Caco-2 (cell line): ENCODE data around the gene ZBTB16. TPM values are rescaled to one million over a fixed set of nuclear protein-coding genes. Genes with fewer than 3 reads are reported as not detected.

Source experiments
- BruUV-seq: library from RNA; stranded (reverse); fragments of 400-500 nt; replicated peaks from 2 replicates; lab custom pipeline; 2021; lab: Mats Ljungman, UMichigan
- CTCF ChIA-PET: fragments of 300-600 bp; sonication (Branson Sonifier 250); formaldehyde crosslinking; loops from one replicate; lab custom pipeline; 2022; ENCODE audit warnings: antibody characterized with exemption; lab: Charles Lee
- POLR2A ChIA-PET: fragments of 300-600 bp; sonication (Branson Sonifier 250); formaldehyde crosslinking; loops from one replicate; lab custom pipeline; 2022; ENCODE audit warnings: antibody characterized with exemption; lab: Charles Lee
- DNase-seq, 2 experiments: peaks; one replicate each; pipeline versions ENCODE4 v3.0.0 to v3.0.0-alpha.2; 2020 to 2022
- H3K27me3 ChIP-seq: replicated peaks from 2 replicates; pipeline ENCODE4 v1.6.0; 2011; ENCODE audit warnings: low read length; ENCODE audit not compliant: control insufficient read depth, insufficient read depth
- H3K36me3 ChIP-seq: 2 replicates; pipeline ENCODE4 v1.5.1; 2011; ENCODE audit warnings: low read length; ENCODE audit not compliant: control insufficient read depth, insufficient read depth
- H3K4me1 ChIP-seq: fragments of 250-450 bp; sonication (Bioruptor Pico); 2 replicates; pipeline ENCODE4 v1.5.1; 2020; ENCODE audit warnings: mild to moderate bottlenecking
- H3K4me3 ChIP-seq: 2 replicates; pipeline ENCODE4 v1.5.1; 2011; ENCODE audit warnings: low read depth, mild to moderate bottlenecking, control low read depth, low read length
- H3K9me3 ChIP-seq: fragments of 250-450 bp; sonication (Bioruptor Pico); 2 replicates; pipeline ENCODE4 v1.5.1; 2020; ENCODE audit warnings: mild to moderate bottlenecking, moderate library complexity
- H3K27ac Mint-ChIP-seq: one replicate; pipeline ENCODE4 v1.8.0; 2022; ENCODE audit warnings: mixed read lengths; ENCODE audit not compliant: unreplicated experiment
- H3K27me3 Mint-ChIP-seq: one replicate; pipeline ENCODE4 v1.8.0; 2022; ENCODE audit warnings: mixed read lengths; ENCODE audit not compliant: insufficient read depth, unreplicated experiment
- H3K36me3 Mint-ChIP-seq: one replicate; pipeline ENCODE4 v1.8.0; 2022; ENCODE audit warnings: mild to moderate bottlenecking, mixed read lengths; ENCODE audit not compliant: insufficient read depth, unreplicated experiment
- H3K4me1 Mint-ChIP-seq: one replicate; pipeline ENCODE4 v1.8.0; 2022; ENCODE audit warnings: low read depth, mixed read lengths; ENCODE audit not compliant: unreplicated experiment
- H3K4me3 Mint-ChIP-seq: one replicate; pipeline ENCODE4 v1.8.0; 2022; ENCODE audit warnings: mild to moderate bottlenecking, moderate library complexity, mixed read lengths; ENCODE audit not compliant: unreplicated experiment
- H3K9me3 Mint-ChIP-seq: one replicate; pipeline ENCODE4 v1.8.0; 2022; ENCODE audit warnings: mixed read lengths; ENCODE audit not compliant: unreplicated experiment
- CTCF ChIP-seq, 2 experiments: fragments of 200-600 bp in 1 of 2; IDR thresholded peaks; 1 replicate in 1 of 2; 2 replicates in 1 of 2; pipeline versions ENCODE4 v1.5.1 to v1.8.0; 2011 to 2022; ENCODE audit warnings: antibody characterized with exemption in 1 of 2, control low read depth in 1 of 2, inconsistent platforms in 1 of 2, low read depth in 1 of 2, low read length in 1 of 2, mild to moderate bottlenecking in 1 of 2, moderate library complexity in 1 of 2; ENCODE audit not compliant: insufficient read depth in 1 of 2, severe bottlenecking in 1 of 2, unreplicated experiment in 1 of 2
- intact Hi-C: fragments of 100-400 bp; cut with micrococcal nuclease; formaldehyde crosslinking; loops from one replicate; pipeline ENCODE4 v1.10.0; 2022; ENCODE audit not compliant: unreplicated experiment
- total RNA-seq: library from RNA; stranded (reverse); gene quantifications from 2 replicates; pipeline ENCODE4 v1.2.3, GENCODE V29; 2022

Gene ZBTB16
- total RNA-seq, 1 experiment from 2014 or later: 12.7 TPM

- H3K27me3 Mint-ChIP-seq: no peaks in the 10 kb centered on the region
- Histone ChIP-seq H3K9me3 (no peaks in the 10 kb centered on the region), H3K4me3 (no peak overlapping the region), H3K4me1 (peaks cover 54% of the 10 kb centered on the region), H3K27me3 (no peaks in the 10 kb centered on the region), H3K36me3 (no peaks in the 10 kb centered on the region)
- no peak overlapping the region for H3K4me3 Mint-ChIP-seq
- H3K4me1 Mint-ChIP-seq: peaks cover 17% of the 10 kb centered on the region
- intact Hi-C loops: no loop called here
- peaks cover 3% of the 10 kb centered on the region for H3K36me3 Mint-ChIP-seq
- ChIA-PET POLR2A (no interaction called here), CTCF (no interaction called here)
- no TSS peak for BruUV-seq
- TF ChIP-seq CTCF (IDR thresholded peaks at IDR 0.05; ENCODE audit: insufficient read depth in 1 of 2, low read depth in 1 of 2, low read length in 1 of 2, severe bottlenecking in 1 of 2, unreplicated experiment in 1 of 2): no peak
- no peak overlapping the region for H3K27ac Mint-ChIP-seq
- DNase-seq: no peak
- no peaks in the 10 kb centered on the region for H3K9me3 Mint-ChIP-seq
These were observed 155.9 kb downstream of the ZBTB16 start for GRCh38 chr11:114215428-114215827.

GRCh38 chr11:114215871-114216795, 156.6 kb downstream of the ZBTB16 start:
- BruUV-seq: no TSS peak
- H3K4me1 Mint-ChIP-seq: peaks cover 13% of the 10 kb centered on the region

GRCh38 chr11:114216796-114217180, 157.3 kb downstream of the ZBTB16 start:
- POLR2A ChIA-PET: no interaction called here
- DNase-seq: no peak
- no peak for TF ChIP-seq CTCF (IDR thresholded peaks at IDR 0.05; ENCODE audit: insufficient read depth in 1 of 2, low read depth in 1 of 2, low read length in 1 of 2, severe bottlenecking in 1 of 2, unreplicated experiment in 1 of 2)
- no peaks in the 10 kb centered on the region for H3K36me3 Mint-ChIP-seq
- H3K4me3 ChIP-seq: no peak overlapping the region
- BruUV-seq: no TSS peak
- H3K27me3 ChIP-seq: no peaks in the 10 kb centered on the region
- H3K4me1 ChIP-seq: peaks cover 40% of the 10 kb centered on the region
- H3K9me3 ChIP-seq: no peaks in the 10 kb centered on the region
- H3K27me3 Mint-ChIP-seq: no peaks in the 10 kb centered on the region
- CTCF ChIA-PET: no interaction called here
- no peak overlapping the region for H3K27ac Mint-ChIP-seq
- H3K36me3 ChIP-seq: no peaks in the 10 kb centered on the region
- H3K9me3 Mint-ChIP-seq: no peaks in the 10 kb centered on the region
- H3K4me1 Mint-ChIP-seq: peaks cover 6% of the 10 kb centered on the region
- intact Hi-C loops: no loop called here
- no peak overlapping the region for H3K4me3 Mint-ChIP-seq

More at GRCh38 chr11:114215871-114216795, 156.6 kb downstream of the ZBTB16 start:
- CTCF ChIA-PET: no interaction called here
- no peaks in the 10 kb centered on the region for H3K27me3 Mint-ChIP-seq
- Histone ChIP-seq H3K36me3 (no peaks in the 10 kb centered on the region), H3K4me3 (no peak overlapping the region), H3K9me3 (no peaks in the 10 kb centered on the region), H3K4me1 (peaks cover 47% of the 10 kb centered on the region), H3K27me3 (no peaks in the 10 kb centered on the region)
- POLR2A ChIA-PET: no interaction called here
- TF ChIP-seq CTCF (IDR thresholded peaks at IDR 0.05; ENCODE audit: insufficient read depth in 1 of 2, low read depth in 1 of 2, low read length in 1 of 2, severe bottlenecking in 1 of 2, unreplicated experiment in 1 of 2): no peak
- H3K4me3 Mint-ChIP-seq: no peak overlapping the region
- H3K9me3 Mint-ChIP-seq: no peaks in the 10 kb centered on the region
- DNase-seq: no peak
- intact Hi-C loops: no loop called here
- no peaks in the 10 kb centered on the region for H3K36me3 Mint-ChIP-seq
- H3K27ac Mint-ChIP-seq: no peak overlapping the region
